HG02884 (cell line): ENCODE data around the gene HSD17B1.

ENCODE experiments used
- ATAC-seq: cut with Tn5 transposase; IDR thresholded peaks from one replicate; pipeline ENCODE4 v1.9.1; 2021; ENCODE audit warnings: mild to moderate bottlenecking, moderate library complexity; ENCODE audit not compliant: unreplicated experiment

HSD17B1 gene

GRCh38 chr17:42598905-42599304 lies 46.2 kb downstream of the HSD17B1 start:
- ATAC-seq: no peak

- ATAC-seq: no peak
These were observed 50.6 kb downstream of the HSD17B1 start for GRCh38 chr17:42603318-42603717.
